ENCODE data around the gene GPR107.

GRCh38 chr9:130157079-130157478 lies 103.4 kb downstream of the GPR107 start:
- TF ChIP-seq GATA3 (IDR thresholded peaks at IDR 0.05; ENCODE audit: low read depth, low read length) (no peak), GATA2 (IDR thresholded peaks at IDR 0.05; ENCODE audit: low read depth, low read length) (no peak)
